SK-N-SH (cell line): ENCODE data around the gene KRTAP5-4.
A peak's percentile ranks its signal among the peaks of the same experiment; 100 is the strongest.

ENCODE experiments used
- CTCF ChIP-seq: fragments of 200-600 bp; sonication (generic); IDR thresholded peaks from 2 replicates; pipeline ENCODE4 v1.6.1; 2017; ENCODE audit warnings: antibody characterized with exemption, mild to moderate bottlenecking, moderate library complexity
- MXI1 ChIP-seq: IDR thresholded peaks from 2 replicates; pipeline ENCODE4 v1.6.1; 2012; ENCODE audit warnings: mild to moderate bottlenecking, low read depth, low read length, improper control_type of control experiment
- POLR2AphosphoS5 ChIP-seq: IDR thresholded peaks from 2 replicates; pipeline ENCODE4 v1.6.1; 2012; ENCODE audit warnings: low read depth, low read length
- RXRA ChIP-seq: IDR thresholded peaks from 2 replicates; pipeline ENCODE4 v1.4.0; 2012; ENCODE audit warnings: low read depth, mild to moderate bottlenecking, borderline replicate concordance
- TCF12 ChIP-seq: IDR thresholded peaks from 2 replicates; pipeline ENCODE4 v1.4.0; 2012
- TF ChIP-seq, protein P1 (sequence below): IDR thresholded peaks from 2 replicates; pipeline ENCODE4 v1.6.1; 2012; ENCODE audit warnings: mild to moderate bottlenecking, low read depth, low read length, moderate library complexity

DNA sequence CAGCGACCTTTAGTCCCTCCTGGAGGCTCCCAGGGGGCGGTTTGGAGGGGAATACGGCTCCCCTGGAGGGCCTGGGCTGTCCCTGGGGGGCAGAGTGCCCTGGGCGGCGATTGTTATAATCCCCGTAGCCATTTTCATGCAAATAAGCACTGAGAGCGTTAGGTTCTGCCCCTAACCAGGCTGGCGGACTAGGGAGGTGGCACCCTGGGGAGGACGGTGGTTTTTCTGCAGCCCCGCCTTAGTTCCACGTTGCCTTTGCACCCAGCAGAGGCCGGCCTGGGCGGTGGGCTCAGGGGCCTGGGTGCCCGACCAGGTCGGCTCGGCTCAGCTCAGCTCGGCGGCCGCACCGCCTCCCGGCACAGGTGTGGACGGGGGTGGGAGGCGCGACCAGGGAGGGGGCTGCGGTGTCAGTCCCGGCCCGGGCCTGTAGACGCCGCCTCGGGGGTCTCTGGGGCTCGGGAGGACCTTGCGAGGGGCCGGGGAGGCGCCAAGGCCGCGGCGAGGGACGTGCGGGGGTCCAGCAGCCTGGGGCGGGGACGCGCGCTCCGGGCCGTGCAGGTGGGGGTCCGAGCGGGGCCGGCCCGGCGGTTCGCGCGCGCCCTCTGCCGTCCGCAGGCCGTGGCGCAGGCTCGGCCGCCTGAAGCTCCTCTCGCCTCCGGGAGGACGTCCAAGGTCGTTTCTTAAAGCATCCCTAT is 47.6 kb downstream of the KRTAP5-4 start:
- no peak for TF ChIP-seq TCF12
- 0 out of 2 replicates have a peak, but pooled peaks have one; percentile 19 for TF ChIP-seq MXI1
- TF ChIP-seq, protein P1, sequence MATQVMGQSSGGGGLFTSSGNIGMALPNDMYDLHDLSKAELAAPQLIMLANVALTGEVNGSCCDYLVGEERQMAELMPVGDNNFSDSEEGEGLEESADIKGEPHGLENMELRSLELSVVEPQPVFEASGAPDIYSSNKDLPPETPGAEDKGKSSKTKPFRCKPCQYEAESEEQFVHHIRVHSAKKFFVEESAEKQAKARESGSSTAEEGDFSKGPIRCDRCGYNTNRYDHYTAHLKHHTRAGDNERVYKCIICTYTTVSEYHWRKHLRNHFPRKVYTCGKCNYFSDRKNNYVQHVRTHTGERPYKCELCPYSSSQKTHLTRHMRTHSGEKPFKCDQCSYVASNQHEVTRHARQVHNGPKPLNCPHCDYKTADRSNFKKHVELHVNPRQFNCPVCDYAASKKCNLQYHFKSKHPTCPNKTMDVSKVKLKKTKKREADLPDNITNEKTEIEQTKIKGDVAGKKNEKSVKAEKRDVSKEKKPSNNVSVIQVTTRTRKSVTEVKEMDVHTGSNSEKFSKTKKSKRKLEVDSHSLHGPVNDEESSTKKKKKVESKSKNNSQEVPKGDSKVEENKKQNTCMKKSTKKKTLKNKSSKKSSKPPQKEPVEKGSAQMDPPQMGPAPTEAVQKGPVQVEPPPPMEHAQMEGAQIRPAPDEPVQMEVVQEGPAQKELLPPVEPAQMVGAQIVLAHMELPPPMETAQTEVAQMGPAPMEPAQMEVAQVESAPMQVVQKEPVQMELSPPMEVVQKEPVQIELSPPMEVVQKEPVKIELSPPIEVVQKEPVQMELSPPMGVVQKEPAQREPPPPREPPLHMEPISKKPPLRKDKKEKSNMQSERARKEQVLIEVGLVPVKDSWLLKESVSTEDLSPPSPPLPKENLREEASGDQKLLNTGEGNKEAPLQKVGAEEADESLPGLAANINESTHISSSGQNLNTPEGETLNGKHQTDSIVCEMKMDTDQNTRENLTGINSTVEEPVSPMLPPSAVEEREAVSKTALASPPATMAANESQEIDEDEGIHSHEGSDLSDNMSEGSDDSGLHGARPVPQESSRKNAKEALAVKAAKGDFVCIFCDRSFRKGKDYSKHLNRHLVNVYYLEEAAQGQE = no peak
- no peak for TF ChIP-seq POLR2AphosphoS5
- TF ChIP-seq CTCF = peak; percentile 67
- TF ChIP-seq RXRA = no peak
